ENCODE measurements around the gene ARPC4.
"Not testable (repeated sequence)": the region's sequence is repeated elsewhere in the genome, so short reads cannot be mapped to it uniquely, and the experiment has no call there.

ARPC4 gene

DNA sequence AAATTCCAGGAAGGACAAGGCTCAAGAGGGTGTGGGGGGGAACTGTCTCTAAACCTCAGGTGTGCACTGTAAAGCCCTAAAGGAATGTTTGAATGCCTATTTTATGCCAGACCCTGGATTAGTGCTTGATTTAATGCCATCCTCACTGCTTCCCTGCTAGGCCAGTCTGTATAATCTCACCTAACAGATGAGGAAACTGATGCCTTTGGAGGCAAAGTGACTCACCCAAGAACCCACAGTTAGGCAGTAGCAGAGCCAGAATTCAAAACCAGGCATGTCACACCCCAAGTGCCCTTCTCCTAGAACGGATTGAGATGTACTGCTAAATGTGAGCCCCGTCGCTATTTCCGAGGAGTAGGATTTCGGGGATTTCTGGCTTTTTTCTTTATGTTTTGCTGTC, 31.0 kb upstream of the ARPC4 start:
- Mint-ChIP-seq H3K4me1 (peaks cover 3% of the 10 kb centered on the region), H3K9me3 (no peaks in the 10 kb centered on the region), H3K36me3 (peaks cover 17% of the 10 kb centered on the region), H3K27me3 (no peaks in the 10 kb centered on the region), H3K4me3 (no peak overlapping the region), H3K27ac (no peak overlapping the region)
- DNase-seq (ENCODE audit: low spot score in 2 of 2) (no peak), ATAC-seq (ENCODE audit: low read depth) (no peak)

DNA sequence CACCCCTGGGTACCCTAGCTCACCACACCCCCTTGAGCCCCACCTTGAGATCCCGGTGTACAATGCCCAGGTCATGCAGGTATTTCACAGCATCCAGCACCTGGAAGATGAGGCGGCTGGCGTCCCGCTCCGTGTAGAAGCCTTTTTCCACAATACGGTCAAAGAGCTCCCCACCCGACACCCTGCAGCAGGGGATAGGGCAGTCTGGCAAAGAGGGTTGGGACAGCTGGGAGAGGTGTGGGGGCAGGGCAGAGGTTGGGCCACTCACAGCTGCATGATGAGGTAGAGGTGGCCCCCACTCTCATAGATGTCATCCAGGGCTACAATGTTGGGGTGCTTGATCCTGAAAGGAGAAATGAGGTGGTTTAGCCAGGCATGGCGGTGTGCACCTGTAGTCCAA, 30.0 kb upstream of the ARPC4 start:
- no peak overlapping the region for H3K4me3 Mint-ChIP-seq
- peaks cover 4% of the 10 kb centered on the region for H3K4me1 Mint-ChIP-seq
- H3K27me3 Mint-ChIP-seq, result no peaks in the 10 kb centered on the region
- H3K27ac Mint-ChIP-seq, result no peak overlapping the region
- DNase-seq (ENCODE audit: low spot score in 2 of 2) (no peak), ATAC-seq (ENCODE audit: low read depth) (no peak)
- no peaks in the 10 kb centered on the region for H3K9me3 Mint-ChIP-seq
- peaks cover 14% of the 10 kb centered on the region for H3K36me3 Mint-ChIP-seq

DNA sequence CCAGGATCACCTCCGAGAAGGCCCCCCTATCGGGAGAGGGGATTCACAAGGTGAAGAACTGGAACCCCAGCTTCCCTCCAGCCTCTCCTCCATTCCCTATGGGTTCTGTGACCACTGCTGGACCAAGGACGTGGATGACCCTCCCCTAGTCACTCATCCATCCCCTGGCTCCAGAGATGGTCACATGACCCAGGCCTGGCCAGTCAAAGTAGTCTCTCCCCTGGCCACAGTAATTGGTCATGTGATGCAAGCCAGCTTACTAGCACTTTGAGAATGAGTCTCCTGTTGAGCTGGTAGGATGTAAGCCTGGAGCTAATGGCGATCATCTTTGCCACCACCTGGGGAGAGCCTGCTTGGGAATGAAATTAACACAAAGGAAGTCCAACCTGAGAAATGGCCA, 27.0 kb upstream of the ARPC4 start:
- DNase-seq (ENCODE audit: low spot score in 2 of 2), result no peak
- Mint-ChIP-seq H3K27ac (no peak overlapping the region), H3K9me3 (no peaks in the 10 kb centered on the region), H3K4me3 (no peak overlapping the region), H3K27me3 (peaks cover 9% of the 10 kb centered on the region), H3K36me3 (peaks cover 2% of the 10 kb centered on the region), H3K4me1 (peaks cover 16% of the 10 kb centered on the region)
- no peak for ATAC-seq (ENCODE audit: low read depth)

DNA sequence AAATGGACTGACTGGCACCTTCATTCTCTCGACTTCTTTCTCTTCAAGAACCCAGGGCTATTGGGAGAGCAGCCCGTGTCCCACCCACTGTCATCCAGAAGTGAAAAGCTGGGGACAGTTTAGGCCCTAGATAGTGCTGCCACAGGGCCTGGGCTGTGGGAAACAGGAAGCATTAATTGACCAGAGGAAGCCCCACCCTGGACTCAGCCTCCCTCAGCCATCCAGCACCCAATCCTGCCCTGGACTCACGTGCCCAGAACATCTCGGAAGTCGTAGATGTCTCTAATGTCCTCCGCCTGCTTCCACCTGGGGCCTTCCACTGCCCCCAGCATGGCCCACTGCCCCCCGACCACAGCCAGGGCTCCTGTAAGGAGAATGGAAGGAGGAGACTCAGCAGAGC, 25.5 kb upstream of the ARPC4 start:
- Mint-ChIP-seq H3K9me3 (no peaks in the 10 kb centered on the region), H3K36me3 (peaks cover 2% of the 10 kb centered on the region), H3K27ac (no peak overlapping the region), H3K4me3 (no peak overlapping the region), H3K27me3 (peaks cover 9% of the 10 kb centered on the region), H3K4me1 (peaks cover 16% of the 10 kb centered on the region)
- ATAC-seq (ENCODE audit: low read depth) (no peak), DNase-seq (ENCODE audit: low spot score in 2 of 2) (no peak)

DNA sequence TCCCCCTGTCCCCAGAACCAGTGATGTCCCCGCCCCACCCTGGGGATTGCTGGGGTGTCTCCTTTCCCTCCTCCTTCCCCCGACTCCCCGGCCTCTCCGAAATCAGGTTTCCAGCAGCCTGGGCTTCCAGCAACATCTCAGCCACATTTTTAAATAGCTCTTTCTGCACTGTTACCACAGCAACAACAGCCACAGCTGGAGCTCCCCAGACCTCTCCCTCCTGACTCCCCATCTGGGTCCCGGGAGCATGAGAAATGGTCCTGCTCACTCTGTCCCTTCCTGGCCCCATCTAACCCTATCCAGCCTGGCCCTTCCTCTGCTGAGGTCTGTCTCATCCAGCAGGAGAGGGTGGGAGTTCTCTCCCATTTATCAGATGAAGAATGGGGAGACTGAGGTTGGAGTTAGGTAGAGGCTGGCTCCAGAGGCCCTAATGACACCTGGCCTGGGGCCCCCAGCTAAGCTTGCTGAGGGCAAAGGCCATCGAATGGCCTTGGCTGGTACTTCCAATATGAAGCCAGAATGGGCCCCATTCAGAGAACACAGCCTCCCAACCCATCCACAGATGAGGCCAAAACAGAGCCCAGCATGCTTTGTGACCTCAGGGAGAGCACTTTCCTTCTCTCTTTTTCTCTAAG, 24.6 kb upstream of the ARPC4 start:
- no peak overlapping the region for H3K4me3 Mint-ChIP-seq
- DNase-seq (ENCODE audit: low spot score in 2 of 2) (no peak), ATAC-seq (ENCODE audit: low read depth) (no peak)
- H3K4me1 Mint-ChIP-seq, result peaks cover 16% of the 10 kb centered on the region
- H3K27ac Mint-ChIP-seq, result no peak overlapping the region
- H3K36me3 Mint-ChIP-seq, result no peaks in the 10 kb centered on the region
- H3K27me3 Mint-ChIP-seq, result peaks cover 9% of the 10 kb centered on the region
- H3K9me3 Mint-ChIP-seq, result no peaks in the 10 kb centered on the region

DNA sequence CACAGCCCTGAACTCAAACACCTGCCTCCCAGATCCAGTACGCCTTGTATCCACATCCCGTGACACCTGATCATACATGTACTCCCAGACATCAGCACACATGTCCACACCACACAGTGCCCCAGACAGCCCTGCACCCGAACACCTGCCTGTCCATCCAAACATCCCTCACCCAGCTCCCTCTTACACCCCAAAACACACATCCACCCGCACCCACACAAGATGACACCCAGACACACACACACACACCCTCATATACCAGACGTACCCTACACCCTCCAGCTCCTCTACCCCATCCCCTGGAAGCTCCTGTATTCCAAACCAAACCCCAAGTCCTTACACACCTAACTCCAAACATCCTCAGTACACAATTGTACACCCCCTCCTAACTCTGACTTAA, 23.9 kb upstream of the ARPC4 start:
- no peak overlapping the region for H3K27ac Mint-ChIP-seq
- H3K4me3 Mint-ChIP-seq, result peak overlapping the region; percentile 60
- H3K4me1 Mint-ChIP-seq, result peaks cover 16% of the 10 kb centered on the region
- no peaks in the 10 kb centered on the region for H3K9me3 Mint-ChIP-seq
- ATAC-seq (ENCODE audit: low read depth), result no peak
- peaks cover 9% of the 10 kb centered on the region for H3K27me3 Mint-ChIP-seq
- no peaks in the 10 kb centered on the region for H3K36me3 Mint-ChIP-seq
- no peak for DNase-seq (ENCODE audit: low spot score in 2 of 2)

DNA sequence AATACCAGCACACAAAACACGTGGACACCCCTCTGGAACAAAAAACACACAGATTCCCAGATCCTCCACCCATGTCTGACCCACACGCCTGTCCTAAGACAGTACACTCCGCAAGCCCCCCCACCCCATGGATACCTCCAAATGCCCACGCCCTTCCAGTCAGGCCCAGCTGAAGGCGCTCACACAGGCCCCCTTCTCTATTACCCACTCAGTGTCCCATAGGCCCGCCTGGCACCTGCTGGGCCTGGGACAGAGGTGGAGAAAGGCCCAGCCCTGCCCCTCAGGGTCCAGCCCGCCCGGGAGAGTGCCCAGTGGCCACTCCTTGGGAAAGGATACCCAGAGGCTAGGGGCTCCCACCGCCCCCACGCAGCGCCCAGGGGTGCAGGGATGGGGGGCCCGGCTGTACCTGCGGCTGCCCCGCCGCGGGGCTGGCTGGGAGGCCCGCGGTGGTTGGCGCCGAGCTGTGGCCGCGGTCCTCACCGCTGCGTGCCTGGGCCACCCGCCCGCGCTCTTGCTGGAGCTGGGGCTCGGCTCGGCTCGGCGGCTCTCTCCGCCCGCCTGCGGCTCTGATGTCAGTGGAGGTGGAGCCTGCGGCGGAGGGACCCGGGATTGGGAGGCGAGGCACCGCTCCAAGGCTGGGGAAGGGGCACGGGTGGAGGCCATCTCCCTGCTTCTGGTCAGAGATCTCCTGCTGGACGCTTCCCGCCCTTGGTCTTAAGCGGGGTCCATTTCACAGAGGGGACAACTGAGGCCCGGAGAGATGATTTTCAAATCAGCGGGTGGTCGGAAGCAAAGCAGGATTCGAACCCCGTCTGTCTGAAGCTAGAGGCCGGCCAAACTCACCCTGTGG, 23.2 kb upstream of the ARPC4 start, which contains the start of gene CAMK1:
CAMK1 (minus strand) TSS at position 522 of the 850 bp plus-strand sequence. CDS start 2,198 bp downstream, outside the sequence.
- H3K36me3 Mint-ChIP-seq, result no peaks in the 10 kb centered on the region

DNA sequence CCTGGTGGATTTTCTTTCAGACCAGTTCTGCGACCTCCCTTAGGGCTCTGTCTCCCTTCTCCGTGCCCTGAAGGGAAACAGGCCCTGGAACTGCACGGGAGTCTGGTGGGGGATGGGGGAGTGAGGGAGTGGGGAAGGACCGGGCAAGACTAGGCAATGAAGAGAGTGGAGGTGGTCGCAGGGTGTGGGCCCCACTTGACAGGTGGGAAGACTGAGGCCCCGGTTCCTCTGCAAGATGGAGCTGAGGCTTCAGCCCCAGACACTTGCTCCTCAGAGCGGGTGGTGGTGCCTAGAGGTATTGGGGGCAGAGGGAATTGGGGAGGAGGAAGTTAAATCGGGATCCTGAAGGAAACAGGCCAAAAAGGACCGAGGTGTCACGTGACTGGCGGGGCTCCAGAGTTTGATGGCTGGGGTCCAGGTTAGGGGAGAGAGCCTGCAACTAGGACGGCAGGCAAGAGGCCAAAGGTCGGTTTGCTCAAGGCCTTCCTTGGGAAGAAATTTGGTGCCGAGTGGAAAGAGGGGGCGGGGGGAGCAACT, 22.5 kb upstream of the ARPC4 start:
- no peak for ATAC-seq (ENCODE audit: low read depth)
- peak overlapping the region; percentile 55 for H3K4me3 Mint-ChIP-seq

More for the DNA sequence above, 23.2 kb upstream of the ARPC4 start, which contains the start of gene CAMK1:
- peak within 1 kb of the TSS; percentile 60 for H3K4me3 Mint-ChIP-seq
- no peak within 1 kb of the TSS for H3K27ac Mint-ChIP-seq
- no peaks in the 10 kb centered on the region for H3K9me3 Mint-ChIP-seq
- ATAC-seq (ENCODE audit: low read depth) (peak; percentile 89), DNase-seq (ENCODE audit: low spot score in 2 of 2) (no peak)
- H3K4me1 Mint-ChIP-seq, result peaks cover 16% of the 10 kb centered on the region
- H3K27me3 Mint-ChIP-seq, result peaks cover 9% of the 10 kb centered on the region

DNA sequence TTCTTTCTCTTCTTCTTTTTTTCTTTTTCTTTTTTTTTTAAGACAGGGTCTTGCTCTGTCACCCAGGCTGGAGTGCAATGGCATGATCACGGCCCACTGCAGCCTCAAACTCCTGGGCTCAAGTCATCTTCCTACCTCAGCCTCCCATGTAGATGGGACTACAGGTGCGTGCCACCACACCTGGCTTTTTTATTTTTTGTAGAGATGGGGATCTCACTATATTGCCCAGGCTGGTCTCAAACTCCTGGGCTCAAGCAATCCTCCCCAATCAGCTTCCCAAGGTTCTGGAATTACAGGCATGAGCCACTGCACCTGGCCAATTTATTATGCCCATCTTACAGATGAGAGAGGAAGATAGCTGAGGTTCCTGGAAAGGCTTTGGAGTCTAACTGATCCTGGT, 21.9 kb upstream of the ARPC4 start:
- not testable (repeated sequence) for ATAC-seq (ENCODE audit: low read depth); H3K36me3 Mint-ChIP-seq; H3K9me3 Mint-ChIP-seq; DNase-seq (ENCODE audit: low spot score in 2 of 2); H3K27me3 Mint-ChIP-seq; H3K27ac Mint-ChIP-seq
- peak overlapping the region; percentile 31 for H3K4me3 Mint-ChIP-seq
- peaks cover 18% of the 10 kb centered on the region for H3K4me1 Mint-ChIP-seq

More for the DNA sequence above, 22.5 kb upstream of the ARPC4 start:
- Mint-ChIP-seq H3K27me3 (peaks cover 9% of the 10 kb centered on the region), H3K4me1 (peaks cover 16% of the 10 kb centered on the region), H3K9me3 (no peaks in the 10 kb centered on the region), H3K36me3 (no peaks in the 10 kb centered on the region), H3K27ac (no peak overlapping the region)
- DNase-seq (ENCODE audit: low spot score in 2 of 2), result no peak

DNA sequence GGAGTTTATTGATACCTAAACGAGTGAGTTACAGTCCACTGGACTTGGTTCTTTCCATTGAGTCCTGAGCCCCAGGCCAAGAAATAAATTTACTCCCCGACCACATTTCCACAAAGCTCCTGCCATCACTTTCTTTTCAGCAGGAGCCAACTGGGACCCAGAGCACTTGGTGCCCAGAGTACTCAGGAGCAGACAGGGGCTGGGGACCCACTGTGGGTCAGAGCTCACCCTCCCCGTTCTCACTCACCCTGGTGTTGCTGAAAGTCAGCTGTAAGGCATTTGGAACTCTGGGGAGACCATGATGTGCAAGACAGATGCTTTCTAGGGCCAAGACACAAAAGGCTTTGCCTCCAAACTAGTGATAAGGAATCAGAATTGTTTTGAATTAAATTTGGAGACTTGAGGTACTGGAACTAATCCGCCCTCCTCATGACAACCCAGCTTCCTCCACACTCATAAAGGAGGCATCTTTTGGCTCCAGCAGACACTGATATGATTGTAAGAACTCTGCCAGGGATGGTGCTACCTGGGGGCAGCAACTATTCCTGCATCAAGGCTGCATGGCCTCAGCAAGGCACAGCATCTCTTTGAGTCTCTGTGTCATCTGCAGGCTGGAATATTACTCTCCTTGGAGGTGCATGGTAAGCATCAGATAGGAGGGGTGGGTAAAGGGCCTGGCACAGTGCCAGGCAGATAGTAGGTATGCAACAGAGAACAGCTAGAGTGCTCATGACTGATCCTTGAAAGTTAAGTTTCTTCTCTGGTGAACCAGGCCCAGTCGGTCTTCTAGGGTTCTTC, 15.8 kb upstream of the ARPC4 start:
- ATAC-seq (ENCODE audit: low read depth), result no peak
- H3K9me3 Mint-ChIP-seq, result no peaks in the 10 kb centered on the region
- DNase-seq (ENCODE audit: low spot score in 2 of 2), result no peak
- H3K36me3 Mint-ChIP-seq, result no peaks in the 10 kb centered on the region
- no peak overlapping the region for H3K27ac Mint-ChIP-seq
- no peak overlapping the region for H3K4me3 Mint-ChIP-seq
- no peaks in the 10 kb centered on the region for H3K27me3 Mint-ChIP-seq
- H3K4me1 Mint-ChIP-seq, result peaks cover 36% of the 10 kb centered on the region

DNA sequence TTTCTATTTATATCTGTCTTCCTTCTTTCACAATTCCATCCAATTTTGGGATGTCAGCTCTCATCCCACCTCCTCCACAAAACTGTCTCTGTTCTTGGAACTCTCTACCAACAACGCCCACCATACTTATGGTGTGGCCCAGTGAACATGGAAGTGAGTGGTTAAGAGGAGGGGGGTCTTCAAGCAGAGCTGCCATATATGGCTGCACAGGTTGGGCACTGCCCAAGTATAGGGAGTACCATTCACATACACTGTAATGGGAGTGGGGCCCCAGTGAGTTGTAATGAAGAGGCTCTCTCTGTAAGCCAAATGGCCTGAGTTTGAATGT, 15.2 kb upstream of the ARPC4 start:
- Mint-ChIP-seq H3K4me1 (peaks cover 41% of the 10 kb centered on the region), H3K4me3 (no peak overlapping the region), H3K27ac (no peak overlapping the region), H3K36me3 (no peaks in the 10 kb centered on the region), H3K9me3 (no peaks in the 10 kb centered on the region), H3K27me3 (no peaks in the 10 kb centered on the region)
- DNase-seq (ENCODE audit: low spot score in 2 of 2) (no peak), ATAC-seq (ENCODE audit: low read depth) (no peak)

DNA sequence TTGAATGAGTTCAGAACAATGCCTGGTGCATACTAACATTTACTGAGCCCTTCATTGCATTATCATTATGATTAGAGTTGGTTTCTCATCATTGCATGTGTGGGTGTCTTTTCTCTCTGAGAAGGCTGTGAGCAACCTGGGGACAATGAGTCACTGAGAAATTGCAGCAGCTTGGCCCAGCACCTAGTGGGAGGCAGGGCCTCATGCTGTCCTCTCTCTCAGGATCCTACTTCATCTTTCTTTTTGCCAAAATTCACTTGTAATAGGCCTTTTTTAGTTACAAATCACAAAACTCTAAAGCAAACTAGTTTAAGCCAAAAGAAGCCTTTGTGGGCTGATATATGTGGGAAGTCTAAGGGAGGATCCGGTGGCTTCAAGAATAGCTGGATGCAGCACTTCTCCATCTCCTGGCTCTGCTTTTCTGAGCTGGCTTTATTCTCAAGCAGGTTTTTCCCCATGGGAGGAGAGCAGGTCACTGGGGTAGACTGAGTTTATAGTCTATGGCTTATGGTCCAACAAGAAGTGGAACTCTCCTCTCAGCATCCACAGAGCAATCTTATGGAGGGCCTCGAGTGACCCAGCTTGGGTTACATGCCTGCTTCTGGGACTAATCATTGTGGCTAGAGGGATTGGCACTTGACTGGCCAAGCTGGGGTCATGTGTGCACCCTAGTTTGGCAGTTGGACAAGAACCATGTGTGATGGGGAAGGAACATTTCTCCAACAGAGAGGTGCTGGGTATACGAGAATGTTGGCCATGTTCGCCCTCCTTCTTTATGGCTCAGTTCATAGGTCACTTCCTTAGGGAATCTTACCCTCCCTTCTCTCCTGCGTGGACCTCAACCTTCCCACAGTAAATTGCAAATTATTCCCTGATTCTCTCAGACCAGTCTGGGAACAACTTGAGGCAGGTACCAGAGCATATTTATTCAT, 14.5 kb upstream of the ARPC4 start:
- DNase-seq (ENCODE audit: low spot score in 2 of 2) (no peak), ATAC-seq (ENCODE audit: low read depth) (no peak)
- Mint-ChIP-seq H3K27ac (peak overlapping the region; percentile 90), H3K36me3 (peaks cover 4% of the 10 kb centered on the region), H3K4me3 (peak overlapping the region; percentile 18), H3K27me3 (no peaks in the 10 kb centered on the region), H3K9me3 (no peaks in the 10 kb centered on the region), H3K4me1 (peaks cover 44% of the 10 kb centered on the region)

DNA sequence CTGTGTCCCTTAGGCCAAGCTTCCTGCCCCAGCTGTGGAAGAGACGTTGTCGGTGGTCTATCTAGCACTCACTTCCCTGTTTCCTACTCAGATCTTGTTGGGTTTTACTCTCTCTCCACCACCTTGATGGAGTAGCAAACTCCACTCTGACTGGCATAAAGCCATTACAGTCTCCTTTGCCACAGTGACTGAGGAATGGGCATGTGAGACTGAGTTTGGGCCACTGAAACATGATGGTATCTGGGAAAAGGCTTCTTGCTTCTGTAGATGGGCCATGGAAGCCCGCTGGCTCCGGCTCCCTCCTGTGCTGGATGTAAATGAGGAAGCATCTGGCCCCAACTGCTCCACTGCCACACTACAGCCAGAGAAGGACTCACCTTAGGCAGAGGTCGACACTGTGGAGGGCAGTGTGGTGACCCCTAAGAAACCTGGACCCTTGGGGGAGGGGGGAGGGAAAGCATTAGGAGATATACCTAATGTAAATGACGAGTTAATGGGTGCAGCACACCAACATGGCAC, 13.7 kb upstream of the ARPC4 start:
- no peak for ATAC-seq (ENCODE audit: low read depth)
- Mint-ChIP-seq H3K9me3 (no peaks in the 10 kb centered on the region), H3K27me3 (no peaks in the 10 kb centered on the region), H3K4me1 (peaks cover 44% of the 10 kb centered on the region), H3K36me3 (peaks cover 4% of the 10 kb centered on the region), H3K4me3 (peak overlapping the region; percentile 18), H3K27ac (peak overlapping the region; percentile 90)
- no peak for DNase-seq (ENCODE audit: low spot score in 2 of 2)
